Right renal pelvis (tissue), 4 donors: Measurements from ENCODE around the gene FGF12. TPM values are rescaled to one million over a fixed set of nuclear protein-coding genes. Genes with fewer than 3 reads are reported as not detected.

Source experiments
- DNase-seq, 4 donors: peaks; one replicate each; pipeline ENCODE4 v3.0.0-alpha.2; 2013; ENCODE audit warnings: low read depth in 4 of 4, low spot score in 3 of 4, missing footprints in 1 of 4
- polyA plus RNA-seq, 4 donors: library from polyadenylated mRNA; unstranded; fragments of 120-200 nt; gene quantifications; one replicate each; pipeline ENCODE4 v1.2.1, GENCODE V29; 2013; ENCODE audit not compliant: insufficient read length in 4 of 4

Gene FGF12
- polyA plus RNA-seq, 4 donors, result 6.4 to 8.6 (median 7.3) TPM

GRCh38 chr3:192219926-192220325 is 507.4 kb downstream of the FGF12 start:
- DNase-seq, result no peak

GRCh38 chr3:192216067-192216466 is 511.3 kb downstream of the FGF12 start:
- DNase-seq, result no peak

GRCh38 chr3:192212979-192213378 is 514.4 kb downstream of the FGF12 start:
- no peak for DNase-seq

- DNase-seq, result no peak
Measured at GRCh38 chr3:192212335-192212734, 515.0 kb downstream of the FGF12 start.

GRCh38 chr3:192207651-192208050 is 519.7 kb downstream of the FGF12 start:
- no peak for DNase-seq

- DNase-seq, result no peak
Measured at GRCh38 chr3:192207239-192207638, 520.1 kb downstream of the FGF12 start.

GRCh38 chr3:192194085-192194484 is 533.3 kb downstream of the FGF12 start:
- DNase-seq, result no peak

- peak in 2 of 4 donors; percentile 6 to 27 for DNase-seq
Measured at GRCh38 chr3:192188218-192188835, 539.0 kb downstream of the FGF12 start.

GRCh38 chr3:192187485-192188051 is 539.8 kb downstream of the FGF12 start:
- DNase-seq, result no peak

- DNase-seq, result no peak
Measured at GRCh38 chr3:192186498-192186897, 540.8 kb downstream of the FGF12 start.

GRCh38 chr3:192186045-192186444 is 541.3 kb downstream of the FGF12 start:
- DNase-seq, result no peak

GRCh38 chr3:192183109-192183508 is 544.2 kb downstream of the FGF12 start:
- DNase-seq, result no peak

- DNase-seq, result no peak
Measured at GRCh38 chr3:192181151-192181550, 546.2 kb downstream of the FGF12 start.

GRCh38 chr3:192177383-192177782 is 550.0 kb downstream of the FGF12 start:
- no peak for DNase-seq

- DNase-seq, result no peak
Measured at GRCh38 chr3:192174283-192174682, 553.1 kb downstream of the FGF12 start.

GRCh38 chr3:192171213-192171612 is 556.1 kb downstream of the FGF12 start:
- no peak for DNase-seq

- DNase-seq, result no peak
Measured at GRCh38 chr3:192170659-192171058, 556.7 kb downstream of the FGF12 start.

- no peak for DNase-seq
Measured at GRCh38 chr3:192170031-192170430, 557.3 kb downstream of the FGF12 start.

GRCh38 chr3:192169332-192169915 is 557.9 kb downstream of the FGF12 start:
- DNase-seq, result no peak

- DNase-seq, result no peak
Measured at GRCh38 chr3:192168202-192168601, 559.1 kb downstream of the FGF12 start.

- no peak for DNase-seq
Measured at GRCh38 chr3:192165552-192165951, 561.8 kb downstream of the FGF12 start.

GRCh38 chr3:192161661-192162060 is 565.7 kb downstream of the FGF12 start:
- DNase-seq, result peak in 1 of 4 donors; percentile 5
